GM12873 (cell line): ENCODE measurements around the gene NECAB2.

Source experiments
- TF ChIP-seq, protein P1 (sequence below): IDR thresholded peaks from 2 replicates; pipeline ENCODE4 v1.5.1; 2012; ENCODE audit warnings: low read depth, mild to moderate bottlenecking, moderate library complexity, low read length, control low read depth; ENCODE audit not compliant: insufficient read depth; ENCODE audit errors: missing control alignments

The NECAB2 gene

DNA sequence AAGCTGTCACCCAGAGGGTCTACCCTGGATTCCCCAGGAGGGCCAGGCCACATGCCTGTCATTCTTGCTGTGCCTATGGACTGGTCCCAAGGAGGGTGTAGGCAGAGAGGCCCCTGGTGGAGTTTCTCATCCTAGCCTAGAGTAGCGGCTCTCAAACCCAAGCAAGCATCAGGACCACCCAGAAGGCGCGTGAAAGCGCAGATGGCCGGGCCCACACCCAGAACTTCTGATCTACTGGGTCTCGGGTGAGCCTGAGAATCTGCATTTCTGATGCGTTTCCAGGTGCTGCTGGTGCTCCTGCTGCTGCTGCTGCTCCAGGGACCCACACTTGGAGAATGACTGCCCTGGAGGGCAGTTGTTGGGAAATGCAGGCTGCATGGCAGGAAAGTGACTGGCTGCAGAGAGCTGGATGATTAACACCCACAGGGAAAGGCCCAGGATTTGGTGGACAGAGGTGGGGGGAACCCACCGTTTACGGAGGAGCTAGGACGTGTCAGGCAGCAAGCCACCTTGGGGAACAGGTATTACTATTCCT lies 24.5 kb upstream of the NECAB2 start:
- TF ChIP-seq, protein P1, sequence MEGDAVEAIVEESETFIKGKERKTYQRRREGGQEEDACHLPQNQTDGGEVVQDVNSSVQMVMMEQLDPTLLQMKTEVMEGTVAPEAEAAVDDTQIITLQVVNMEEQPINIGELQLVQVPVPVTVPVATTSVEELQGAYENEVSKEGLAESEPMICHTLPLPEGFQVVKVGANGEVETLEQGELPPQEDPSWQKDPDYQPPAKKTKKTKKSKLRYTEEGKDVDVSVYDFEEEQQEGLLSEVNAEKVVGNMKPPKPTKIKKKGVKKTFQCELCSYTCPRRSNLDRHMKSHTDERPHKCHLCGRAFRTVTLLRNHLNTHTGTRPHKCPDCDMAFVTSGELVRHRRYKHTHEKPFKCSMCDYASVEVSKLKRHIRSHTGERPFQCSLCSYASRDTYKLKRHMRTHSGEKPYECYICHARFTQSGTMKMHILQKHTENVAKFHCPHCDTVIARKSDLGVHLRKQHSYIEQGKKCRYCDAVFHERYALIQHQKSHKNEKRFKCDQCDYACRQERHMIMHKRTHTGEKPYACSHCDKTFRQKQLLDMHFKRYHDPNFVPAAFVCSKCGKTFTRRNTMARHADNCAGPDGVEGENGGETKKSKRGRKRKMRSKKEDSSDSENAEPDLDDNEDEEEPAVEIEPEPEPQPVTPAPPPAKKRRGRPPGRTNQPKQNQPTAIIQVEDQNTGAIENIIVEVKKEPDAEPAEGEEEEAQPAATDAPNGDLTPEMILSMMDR, result no peak

DNA sequence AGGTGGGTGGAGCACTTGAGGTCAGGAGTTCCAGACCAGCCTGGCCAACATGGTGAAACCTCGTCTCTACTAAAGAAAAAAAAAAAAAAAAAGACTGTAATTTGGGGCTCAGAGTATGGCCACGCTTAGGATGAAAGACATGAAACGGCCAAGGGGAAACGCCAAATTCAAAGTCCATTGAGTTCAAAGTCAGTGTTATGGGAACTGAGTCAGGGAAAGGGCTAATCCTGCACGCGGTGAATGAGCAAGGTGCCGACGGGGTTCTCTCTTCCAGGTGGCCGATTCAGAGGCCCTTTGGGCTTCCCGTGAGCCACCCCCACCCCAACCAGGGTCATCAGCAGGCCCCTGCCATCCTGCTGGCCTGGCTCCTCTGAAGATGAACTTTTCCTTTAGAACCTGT lies 22.5 kb upstream of the NECAB2 start:
- TF ChIP-seq, protein P1, result no peak

DNA sequence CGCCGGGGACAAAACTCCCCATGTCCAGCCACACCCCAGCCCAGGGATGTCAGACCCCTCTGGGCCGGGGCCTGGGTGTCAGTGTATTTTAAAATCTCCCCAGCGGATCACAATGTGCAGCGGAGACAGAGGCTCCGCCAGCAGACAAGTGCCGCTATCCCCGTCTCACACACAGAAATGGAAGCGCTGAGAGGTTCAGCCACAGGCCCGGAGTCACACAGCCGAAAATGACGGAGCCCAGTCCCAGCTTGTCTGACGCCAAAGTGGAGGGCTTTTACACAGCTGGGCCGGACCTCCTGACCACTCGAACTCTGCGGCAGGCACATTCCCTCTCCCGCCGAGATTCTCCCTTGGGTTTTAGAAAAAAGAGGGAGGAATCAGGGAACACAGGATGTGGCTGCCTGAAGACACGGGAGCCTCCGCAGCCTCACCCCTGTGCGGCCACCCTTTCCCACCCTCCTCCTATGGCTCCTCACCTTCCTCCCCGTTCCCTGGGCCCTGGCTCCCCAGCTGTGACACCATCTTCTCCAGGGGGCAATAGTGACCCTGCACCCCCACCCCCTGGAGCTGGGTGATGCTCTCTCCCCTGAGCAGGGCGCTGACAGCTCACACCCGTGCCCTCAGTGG lies 21.8 kb upstream of the NECAB2 start:
- TF ChIP-seq, protein P1, result no peak

DNA sequence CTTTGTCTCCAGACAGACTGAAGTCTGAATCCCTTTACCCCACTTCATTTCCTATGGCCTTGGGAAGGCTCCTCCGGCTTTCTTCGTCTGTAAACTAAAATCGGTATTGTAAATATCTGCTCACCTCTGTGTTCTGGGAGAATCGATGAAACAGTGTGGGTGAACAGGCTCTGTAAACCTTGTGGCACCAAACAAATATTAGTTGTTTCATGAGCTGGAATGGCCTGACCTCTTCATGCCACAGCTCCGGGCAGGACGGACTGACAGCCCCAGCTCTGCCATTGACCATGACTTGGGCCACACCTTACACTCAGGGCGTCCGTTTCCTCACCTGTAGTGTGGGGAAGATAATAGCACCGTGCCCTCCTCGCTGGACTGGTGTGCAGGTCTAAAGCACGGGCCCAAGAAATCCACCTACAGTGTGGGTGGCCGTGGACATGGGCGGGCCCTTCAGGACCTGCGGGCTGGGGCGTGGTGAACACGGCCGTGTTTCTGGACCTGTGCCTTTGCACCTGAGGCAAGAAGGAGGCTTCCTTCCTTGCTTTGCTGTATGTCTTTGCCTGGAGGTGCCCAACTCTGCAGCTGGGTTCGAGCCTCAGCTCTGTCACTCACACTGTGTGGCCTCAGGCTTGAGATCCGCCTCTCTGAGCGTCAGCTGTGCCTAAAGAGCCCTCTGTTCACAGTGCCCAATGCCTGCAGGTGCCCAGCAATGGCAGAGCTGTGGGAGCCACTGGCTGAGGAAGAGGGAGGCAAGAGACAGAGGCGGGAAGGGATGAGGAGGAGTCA lies 21.1 kb upstream of the NECAB2 start:
- TF ChIP-seq, protein P1, result no peak

DNA sequence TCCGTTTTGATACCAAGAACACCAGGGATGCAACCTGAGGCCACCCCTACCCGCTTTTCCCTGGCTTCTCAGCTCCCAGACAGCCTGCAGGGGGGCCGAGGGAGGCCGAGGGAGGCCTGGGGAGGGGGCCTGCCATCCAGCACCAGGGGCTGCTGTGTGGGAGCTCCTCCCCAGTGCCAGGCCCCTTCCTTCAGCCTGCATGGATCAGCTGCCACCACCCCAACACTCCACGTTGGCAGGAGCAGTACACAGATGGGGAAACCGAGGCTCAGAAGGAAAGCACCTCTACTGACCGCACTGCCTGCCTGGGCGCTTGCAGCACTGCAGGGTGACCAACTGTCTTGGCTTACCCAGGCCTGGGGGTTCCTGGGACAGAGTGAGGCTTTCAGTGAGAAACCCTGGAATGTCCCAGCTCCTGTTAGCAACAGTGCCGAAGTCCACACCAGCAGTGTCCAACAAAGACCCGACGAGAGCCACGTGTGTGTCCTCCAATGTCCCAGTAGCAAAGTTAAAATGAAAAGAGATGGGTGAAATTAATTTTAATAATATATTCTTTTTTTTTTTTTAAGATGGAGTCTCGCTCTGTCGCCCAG lies 20.3 kb upstream of the NECAB2 start:
- TF ChIP-seq, protein P1, result no peak

DNA sequence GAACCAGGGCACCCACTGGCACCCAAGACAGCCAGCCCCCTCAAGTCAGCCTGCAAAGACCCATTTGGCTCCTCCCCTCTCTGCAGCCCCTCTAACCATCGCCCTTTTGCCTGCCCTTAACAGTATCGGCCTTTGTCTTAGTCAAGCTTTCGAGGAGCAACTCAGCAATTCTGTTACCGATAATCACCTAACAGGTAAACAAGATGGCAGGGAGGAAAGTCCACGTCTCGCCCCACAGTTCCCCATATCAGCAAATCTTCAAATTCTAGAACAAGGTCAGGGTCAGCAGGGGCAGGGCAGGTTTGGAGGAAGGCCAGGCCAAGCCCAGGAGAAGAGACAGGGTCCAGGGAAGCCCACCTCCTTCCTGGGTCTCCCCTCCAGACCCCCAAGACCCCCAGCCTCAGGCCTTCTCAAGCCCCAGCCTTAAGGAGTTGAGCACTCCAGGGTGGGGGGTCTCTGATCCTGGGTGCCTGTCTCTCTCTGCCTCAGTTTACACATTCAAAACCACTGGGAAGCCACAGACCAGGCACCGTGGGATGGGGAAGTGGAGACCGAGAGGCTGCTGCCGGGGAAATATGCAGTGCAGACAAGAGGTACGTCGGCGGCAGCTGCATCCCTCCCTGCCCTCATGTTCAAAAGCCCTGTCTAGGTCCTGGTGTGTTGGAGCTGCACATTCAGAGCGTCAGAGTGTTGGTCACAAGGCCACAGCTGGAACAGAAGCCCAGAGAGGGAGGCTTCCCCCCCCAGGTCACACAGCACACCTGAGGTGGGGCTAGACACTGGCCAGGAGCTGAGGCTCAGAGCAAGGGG lies 18.9 kb upstream of the NECAB2 start:
- TF ChIP-seq, protein P1, result no peak

DNA sequence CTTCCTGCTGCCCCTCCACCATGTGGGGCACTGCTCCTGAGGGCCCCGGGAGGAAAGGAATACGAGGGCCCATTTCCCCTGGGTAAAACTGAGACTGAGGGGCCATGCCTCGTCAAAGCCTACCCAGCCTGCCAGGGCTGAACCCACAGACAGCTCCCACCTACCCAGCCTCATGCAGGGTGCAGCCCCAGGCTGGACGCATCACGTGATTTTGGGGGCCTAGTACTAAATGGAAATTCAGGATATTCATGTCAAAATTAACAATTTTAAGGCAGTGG lies 18.4 kb upstream of the NECAB2 start:
- TF ChIP-seq, protein P1, result no peak
